ENCODE results near the gene KSR1.

GRCh38 chr17:27479838-27480237, 23.6 kb downstream of the KSR1 start:
- TF ChIP-seq CTCF (IDR thresholded peaks at IDR 0.05) (no peak), POLR2A (IDR thresholded peaks at IDR 0.05) (no peak)

All from uterus (tissue), 2 donors.